Fibroblast of villous mesenchyme (primary cell): ENCODE data around the gene PCDHGA11. TPM values are rescaled to one million over a fixed set of nuclear protein-coding genes. Genes with fewer than 3 reads are reported as not detected.
A peak's percentile ranks its signal among the peaks of the same experiment; 100 is the strongest.
"Not testable (repeated sequence)": the region's sequence is repeated elsewhere in the genome, so short reads cannot be mapped to it uniquely, and the experiment has no call there.

Source experiments
- DNase-seq: peaks from one replicate; pipeline ENCODE4 v3.0.0-alpha.2; 2010; ENCODE audit warnings: low read depth
- H3K4me3 ChIP-seq: 2 replicates; pipeline ENCODE4 v1.5.1; 2011; ENCODE audit warnings: low read depth, mild to moderate bottlenecking, low read length
- CTCF ChIP-seq: IDR thresholded peaks from 2 replicates; pipeline ENCODE4 v1.5.1; 2012; ENCODE audit warnings: low read depth, mild to moderate bottlenecking, low read length; ENCODE audit not compliant: insufficient read depth
- total RNA-seq: library from RNA; depleted of rRNA; stranded (reverse); fragments of >200 nt; gene quantifications from 2 replicates; pipeline ENCODE4 v1.2.3, GENCODE V29; 2012

PCDHGA11 gene
- total RNA-seq, 1 donor, result 15.5 TPM

GRCh38 chr5:141431286-141431685, 10.4 kb downstream of the PCDHGA11 start:
- TF ChIP-seq CTCF, result no peak
- peak overlapping the region; percentile 56 for H3K4me3 ChIP-seq
- DNase-seq, result no peak

GRCh38 chr5:141432308-141432707, 11.5 kb downstream of the PCDHGA11 start:
- DNase-seq, H3K4me3 ChIP-seq: not testable (repeated sequence)

- H3K4me3 ChIP-seq, DNase-seq: not testable (repeated sequence)
These were observed 11.9 kb downstream of the PCDHGA11 start for GRCh38 chr5:141432726-141433125.

- no peak overlapping the region for H3K4me3 ChIP-seq
- peak; percentile 15 for DNase-seq
- TF ChIP-seq CTCF, result no peak
These were observed 13.2 kb downstream of the PCDHGA11 start for GRCh38 chr5:141434006-141434405.

- TF ChIP-seq CTCF, result no peak
- no peak for DNase-seq
- H3K4me3 ChIP-seq, result no peak overlapping the region
These were observed 16.4 kb downstream of the PCDHGA11 start for GRCh38 chr5:141437221-141437620.

GRCh38 chr5:141439411-141440141, 18.7 kb downstream of the PCDHGA11 start:
- DNase-seq, result no peak
- TF ChIP-seq CTCF, result peak; percentile 8
- no peak overlapping the region for H3K4me3 ChIP-seq

- DNase-seq, result no peak
- no peak overlapping the region for H3K4me3 ChIP-seq
- no peak for TF ChIP-seq CTCF
These were observed 19.5 kb downstream of the PCDHGA11 start for GRCh38 chr5:141440341-141440740.

GRCh38 chr5:141441571-141442170, 20.8 kb downstream of the PCDHGA11 start:
- no peak for TF ChIP-seq CTCF
- no peak for DNase-seq
- no peak overlapping the region for H3K4me3 ChIP-seq
